Neural progenitor cell (in vitro differentiated cells): ENCODE results near the gene KRT20.

Source experiments
- CTCF ChIP-seq: fragments of 200-600 bp; sonication (generic); IDR thresholded peaks from 2 replicates; pipeline ENCODE4 v1.5.1; 2017; ENCODE audit warnings: antibody characterized with exemption, mild to moderate bottlenecking
- EZH2 ChIP-seq: fragments of 200-600 bp; sonication (generic); IDR thresholded peaks from 2 replicates; pipeline ENCODE4 v1.6.1; 2017; ENCODE audit warnings: antibody characterized with exemption, mild to moderate bottlenecking, moderate library complexity

GRCh38 chr17:40884708-40885512, at the start of gene KRT20:
- peak; percentile 20 for TF ChIP-seq CTCF
- no peak for TF ChIP-seq EZH2
